Keratinocyte (primary cell): Measurements from ENCODE around the gene CD96. TPM values are rescaled to one million over a fixed set of nuclear protein-coding genes. Genes with fewer than 3 reads are reported as not detected.

ENCODE experiments used
- DNase-seq: peaks from one replicate; pipeline ENCODE4 v3.0.0-alpha.2; 2011; ENCODE audit warnings: low read depth, missing footprints, low spot score
- FAIRE-seq: peaks from 2 replicates; lab custom pipeline; 2011; peaks lifted over from hg19 to GRCh38; lab: Jason Lieb, UNC
- H2AFZ ChIP-seq: 2 replicates; pipeline ENCODE4 v1.6.0; 2012; ENCODE audit warnings: low read length, control low read depth, inconsistent platforms; ENCODE audit not compliant: control insufficient read depth
- H3K27ac ChIP-seq: 2 replicates; pipeline ENCODE4 v1.5.1; 2011; ENCODE audit warnings: low read length; ENCODE audit not compliant: control insufficient read depth, insufficient read depth
- H3K27me3 ChIP-seq: 3 replicates; pipeline ENCODE4 v1.6.0; 2011; ENCODE audit warnings: low read length; ENCODE audit not compliant: control insufficient read depth, insufficient read depth; ENCODE audit errors: extremely low read depth
- H3K36me3 ChIP-seq, 2 experiments: 2 replicates in 1 of 2; 3 replicates in 1 of 2; pipeline ENCODE4 v1.5.1; 2011; ENCODE audit warnings: low read length in 2 of 2, mild to moderate bottlenecking in 1 of 2; ENCODE audit not compliant: control insufficient read depth in 2 of 2, insufficient read depth in 2 of 2; ENCODE audit errors: extremely low read depth in 1 of 2
- H3K4me1 ChIP-seq: 3 replicates; pipeline ENCODE4 v1.5.1; 2011; ENCODE audit warnings: low read length; ENCODE audit not compliant: control insufficient read depth, insufficient read depth; ENCODE audit errors: extremely low read depth
- H3K4me2 ChIP-seq: 3 replicates; pipeline ENCODE4 v1.6.0; 2011; ENCODE audit warnings: low read depth, low read length; ENCODE audit not compliant: control insufficient read depth, insufficient read depth; ENCODE audit errors: extremely low read depth
- H3K4me3 ChIP-seq, 3 experiments: fragments of 200-600 bp in 1 of 3; sonication (generic) in 1 of 3; 2 replicates in 2 of 3; 3 replicates in 1 of 3; pipeline ENCODE4 v1.5.1; 2011 to 2016; ENCODE audit warnings: low read length in 3 of 3, mild to moderate bottlenecking in 3 of 3, control low read depth in 2 of 3, inconsistent platforms in 1 of 3, low read depth in 1 of 3, mixed read lengths in 1 of 3, mixed run types in 1 of 3, moderate library complexity in 1 of 3; ENCODE audit not compliant: control insufficient read depth in 2 of 3, insufficient read depth in 2 of 3; ENCODE audit errors: extremely low read depth in 1 of 3
- H3K79me2 ChIP-seq: 2 replicates; pipeline ENCODE4 v1.6.0; 2012; ENCODE audit warnings: low read length; ENCODE audit not compliant: control insufficient read depth, insufficient read depth
- H3K9ac ChIP-seq: 3 replicates; pipeline ENCODE4 v1.6.0; 2011; ENCODE audit warnings: low read length; ENCODE audit not compliant: control insufficient read depth, insufficient read depth; ENCODE audit errors: extremely low read depth
- H3K9me1 ChIP-seq: 3 replicates; pipeline ENCODE4 v1.6.0; 2011; ENCODE audit warnings: low read length; ENCODE audit not compliant: control insufficient read depth, insufficient read depth; ENCODE audit errors: extremely low read depth
- H3K9me3 ChIP-seq: 2 replicates; pipeline ENCODE4 v1.5.1; 2012; ENCODE audit warnings: low read depth, low read length; ENCODE audit not compliant: control insufficient read depth
- H4K20me1 ChIP-seq: 3 replicates; pipeline ENCODE4 v1.6.0; 2011; ENCODE audit warnings: low read length; ENCODE audit not compliant: control insufficient read depth, insufficient read depth; ENCODE audit errors: extremely low read depth
- CTCF ChIP-seq, 3 experiments: IDR thresholded peaks in 1 of 3; conservative IDR thresholded peaks in 1 of 3; optimal IDR thresholded peaks in 1 of 3; 2 replicates in 2 of 3; 3 replicates in 1 of 3; pipeline versions ENCODE3 to v1.5.1; 2011; ENCODE audit warnings: low read length in 3 of 3, mild to moderate bottlenecking in 3 of 3, moderate library complexity in 2 of 3, control low read depth in 1 of 3, inconsistent platforms in 1 of 3; ENCODE audit not compliant: insufficient read depth in 2 of 3; ENCODE audit errors: extremely low read depth in 1 of 3
- EZH2 ChIP-seq: IDR thresholded peaks from one replicate; pipeline ENCODE4 v1.6.1; 2012; ENCODE audit warnings: inconsistent platforms, mild to moderate bottlenecking, low read length, moderate library complexity
- dilution Hi-C: fragments of 300-500 bp; cut with MboI; formaldehyde crosslinking; loops from one replicate; pipeline ENCODE4 v1.7.0; 2020; ENCODE audit warnings: low sequenced_read_pairs; ENCODE audit not compliant: extremely low pct_ligation_motif_present
- polyA plus RNA-seq, 5 experiments: library from polyadenylated mRNA; depleted of rRNA in 3 of 5; stranded (reverse) in 3 of 5; stranded (forward) in 1 of 5; unstranded in 1 of 5; fragments of >200 nt; gene quantifications; 1 replicate in 1 of 5; 2 replicates in 3 of 5; 3 replicates in 1 of 5; pipeline versions ENCODE4 v1.2.1 to v1.2.3, GENCODE V29; 2011 to 2012; ENCODE audit warnings: missing spikeins in 2 of 5, low read depth in 1 of 5, low replicate concordance in 1 of 5

The CD96 gene
- polyA plus RNA-seq, 1 donor (not counting 4 experiments of a cell fraction or from before 2014, with no cell fraction given): 0.13 TPM

- Histone ChIP-seq H3K4me1 (no peaks in the 10 kb centered on the region), H3K27ac (no peak overlapping the region), H3K9me1 (no peaks in the 10 kb centered on the region), H3K9ac (no peak overlapping the region), H3K4me2 (no peak overlapping the region), H4K20me1 (no peaks in the 10 kb centered on the region), H3K79me2 (no peaks in the 10 kb centered on the region), H3K9me3 (no peaks in the 10 kb centered on the region), H2AFZ (no peak overlapping the region), H3K4me3 (no peak overlapping the region), H3K27me3 (no peaks in the 10 kb centered on the region), H3K36me3 (no peaks in the 10 kb centered on the region)
- dilution Hi-C loops: no loop called here
- TF ChIP-seq CTCF (optimal IDR thresholded peaks at IDR 0.05 in 1 of 3, IDR thresholded peaks at IDR 0.05 in 1 of 3, conservative IDR thresholded peaks at IDR 0.05 in 1 of 3; ENCODE audit: extremely low read depth in 1 of 3, insufficient read depth in 2 of 3, low read length in 3 of 3) (no peak), EZH2 (no peak)
- DNase-seq (no peak), FAIRE-seq (no peak)
Measured at GRCh38 chr3:111506435-111506834, 35.6 kb upstream of the CD96 start.

DNA sequence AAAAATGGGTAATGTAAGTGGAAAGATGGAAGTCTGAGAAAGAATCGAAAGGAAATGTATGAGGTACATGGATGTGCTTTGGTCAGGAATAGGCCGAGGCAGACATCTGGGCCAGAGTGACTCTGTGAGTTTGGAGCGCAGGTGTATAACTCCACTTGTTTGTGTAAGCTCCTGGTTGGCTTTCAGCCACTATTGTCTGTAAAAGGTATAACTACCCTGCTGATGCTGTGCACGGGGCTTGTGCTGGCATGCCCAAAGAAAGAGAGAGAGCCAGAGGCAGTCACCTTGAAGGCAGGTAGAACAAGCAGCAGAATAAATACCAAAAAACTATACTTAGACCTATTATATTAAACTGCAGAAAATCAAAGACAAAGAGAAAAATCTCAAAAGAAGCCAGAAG is 32.7 kb upstream of the CD96 start:
- Histone ChIP-seq H3K9ac (no peak overlapping the region), H3K27ac (no peak overlapping the region), H3K9me1 (no peaks in the 10 kb centered on the region), H3K4me3 (no peak overlapping the region), H3K4me2 (no peak overlapping the region), H3K36me3 (no peaks in the 10 kb centered on the region), H3K9me3 (no peaks in the 10 kb centered on the region), H4K20me1 (no peaks in the 10 kb centered on the region), H3K79me2 (no peaks in the 10 kb centered on the region), H2AFZ (no peak overlapping the region), H3K4me1 (no peaks in the 10 kb centered on the region), H3K27me3 (no peaks in the 10 kb centered on the region)
- dilution Hi-C loops: no loop called here
- TF ChIP-seq CTCF (optimal IDR thresholded peaks at IDR 0.05 in 1 of 3, IDR thresholded peaks at IDR 0.05 in 1 of 3, conservative IDR thresholded peaks at IDR 0.05 in 1 of 3; ENCODE audit: extremely low read depth in 1 of 3, insufficient read depth in 2 of 3, low read length in 3 of 3): no peak
- no peak for TF ChIP-seq EZH2
- no peak for DNase-seq
- FAIRE-seq: peak; percentile 13
